ENCODE results near the gene PAFAH2. TPM values are rescaled to one million over a fixed set of nuclear protein-coding genes. Genes with fewer than 3 reads are reported as not detected.
A peak's percentile ranks its signal among the peaks of the same experiment; 100 is the strongest.

The PAFAH2 gene
- total and polyA plus RNA-seq, 2 of the 13 experiments (the other 11 are each of a cell fraction or from before 2014, with no cell fraction given), result 6.9 to 9.4 TPM

DNA sequence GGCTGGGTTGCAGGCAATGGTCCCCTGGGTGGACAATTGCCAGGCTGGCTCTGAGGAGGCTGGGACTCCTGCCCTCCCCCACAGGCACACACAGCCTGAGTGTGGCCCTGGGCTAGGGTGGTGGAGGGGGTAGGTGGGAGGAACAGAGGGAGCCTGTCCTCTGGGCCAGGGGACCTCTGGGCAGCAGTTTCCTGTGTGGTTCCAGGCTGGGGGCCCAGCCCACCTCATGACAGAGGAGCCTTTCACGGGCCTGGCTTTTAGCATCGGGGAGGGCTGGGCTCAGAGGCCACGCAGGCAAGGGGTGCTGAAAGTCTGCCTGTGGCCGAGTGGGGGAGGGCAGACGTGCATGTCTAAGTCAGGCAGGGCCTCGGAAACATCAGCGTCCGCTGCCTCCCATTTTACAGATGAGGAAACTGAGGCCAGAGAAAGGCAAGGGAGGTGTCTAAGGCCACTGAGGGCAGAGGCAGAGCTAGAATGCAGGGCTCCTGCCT is 30.7 kb upstream of the PAFAH2 start (continued):
- TF ChIP-seq, protein P1, sequence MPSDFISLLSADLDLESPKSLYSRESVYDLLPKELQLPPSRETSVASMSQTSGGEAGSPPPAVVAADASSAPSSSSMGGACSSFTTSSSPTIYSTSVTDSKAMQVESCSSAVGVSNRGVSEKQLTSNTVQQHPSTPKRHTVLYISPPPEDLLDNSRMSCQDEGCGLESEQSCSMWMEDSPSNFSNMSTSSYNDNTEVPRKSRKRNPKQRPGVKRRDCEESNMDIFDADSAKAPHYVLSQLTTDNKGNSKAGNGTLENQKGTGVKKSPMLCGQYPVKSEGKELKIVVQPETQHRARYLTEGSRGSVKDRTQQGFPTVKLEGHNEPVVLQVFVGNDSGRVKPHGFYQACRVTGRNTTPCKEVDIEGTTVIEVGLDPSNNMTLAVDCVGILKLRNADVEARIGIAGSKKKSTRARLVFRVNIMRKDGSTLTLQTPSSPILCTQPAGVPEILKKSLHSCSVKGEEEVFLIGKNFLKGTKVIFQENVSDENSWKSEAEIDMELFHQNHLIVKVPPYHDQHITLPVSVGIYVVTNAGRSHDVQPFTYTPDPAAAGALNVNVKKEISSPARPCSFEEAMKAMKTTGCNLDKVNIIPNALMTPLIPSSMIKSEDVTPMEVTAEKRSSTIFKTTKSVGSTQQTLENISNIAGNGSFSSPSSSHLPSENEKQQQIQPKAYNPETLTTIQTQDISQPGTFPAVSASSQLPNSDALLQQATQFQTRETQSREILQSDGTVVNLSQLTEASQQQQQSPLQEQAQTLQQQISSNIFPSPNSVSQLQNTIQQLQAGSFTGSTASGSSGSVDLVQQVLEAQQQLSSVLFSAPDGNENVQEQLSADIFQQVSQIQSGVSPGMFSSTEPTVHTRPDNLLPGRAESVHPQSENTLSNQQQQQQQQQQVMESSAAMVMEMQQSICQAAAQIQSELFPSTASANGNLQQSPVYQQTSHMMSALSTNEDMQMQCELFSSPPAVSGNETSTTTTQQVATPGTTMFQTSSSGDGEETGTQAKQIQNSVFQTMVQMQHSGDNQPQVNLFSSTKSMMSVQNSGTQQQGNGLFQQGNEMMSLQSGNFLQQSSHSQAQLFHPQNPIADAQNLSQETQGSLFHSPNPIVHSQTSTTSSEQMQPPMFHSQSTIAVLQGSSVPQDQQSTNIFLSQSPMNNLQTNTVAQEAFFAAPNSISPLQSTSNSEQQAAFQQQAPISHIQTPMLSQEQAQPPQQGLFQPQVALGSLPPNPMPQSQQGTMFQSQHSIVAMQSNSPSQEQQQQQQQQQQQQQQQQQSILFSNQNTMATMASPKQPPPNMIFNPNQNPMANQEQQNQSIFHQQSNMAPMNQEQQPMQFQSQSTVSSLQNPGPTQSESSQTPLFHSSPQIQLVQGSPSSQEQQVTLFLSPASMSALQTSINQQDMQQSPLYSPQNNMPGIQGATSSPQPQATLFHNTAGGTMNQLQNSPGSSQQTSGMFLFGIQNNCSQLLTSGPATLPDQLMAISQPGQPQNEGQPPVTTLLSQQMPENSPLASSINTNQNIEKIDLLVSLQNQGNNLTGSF (CRISPR knock-in tag; IDR thresholded peaks at IDR 0.05), result no peak
- TF ChIP-seq ZNF180 (CRISPR knock-in tag; IDR thresholded peaks at IDR 0.05; ENCODE audit: borderline replicate concordance, low read depth) (no peak), ZNF772 (CRISPR knock-in tag; IDR thresholded peaks at IDR 0.05) (no peak), ZNF468 (CRISPR knock-in tag; IDR thresholded peaks at IDR 0.05) (0 out of 2 replicates have a peak, but pooled peaks have one; percentile 39), SIX1 (CRISPR knock-in tag; IDR thresholded peaks at IDR 0.05; ENCODE audit: borderline replicate concordance) (no peak), ZNF225 (CRISPR knock-in tag; IDR thresholded peaks at IDR 0.05) (no peak), ZNF343 (CRISPR knock-in tag; IDR thresholded peaks at IDR 0.05) (no peak), ZBTB1 (CRISPR knock-in tag; IDR thresholded peaks at IDR 0.05; ENCODE audit: borderline replicate concordance) (no peak), ZMYM3 (CRISPR knock-in tag; IDR thresholded peaks at IDR 0.05) (peak; percentile 96), ZNF672 (CRISPR knock-in tag; IDR thresholded peaks at IDR 0.05) (no peak), SMAD3 (CRISPR knock-in tag; IDR thresholded peaks at IDR 0.05) (0 out of 2 replicates have a peak, but pooled peaks have one; percentile 23), ZNF614 (CRISPR knock-in tag; IDR thresholded peaks at IDR 0.05; ENCODE audit: borderline replicate concordance) (no peak), RBFOX2 (IDR thresholded peaks at IDR 0.05; ENCODE audit: low read depth, low read length) (no peak)
- TF ChIP-seq, protein P2, sequence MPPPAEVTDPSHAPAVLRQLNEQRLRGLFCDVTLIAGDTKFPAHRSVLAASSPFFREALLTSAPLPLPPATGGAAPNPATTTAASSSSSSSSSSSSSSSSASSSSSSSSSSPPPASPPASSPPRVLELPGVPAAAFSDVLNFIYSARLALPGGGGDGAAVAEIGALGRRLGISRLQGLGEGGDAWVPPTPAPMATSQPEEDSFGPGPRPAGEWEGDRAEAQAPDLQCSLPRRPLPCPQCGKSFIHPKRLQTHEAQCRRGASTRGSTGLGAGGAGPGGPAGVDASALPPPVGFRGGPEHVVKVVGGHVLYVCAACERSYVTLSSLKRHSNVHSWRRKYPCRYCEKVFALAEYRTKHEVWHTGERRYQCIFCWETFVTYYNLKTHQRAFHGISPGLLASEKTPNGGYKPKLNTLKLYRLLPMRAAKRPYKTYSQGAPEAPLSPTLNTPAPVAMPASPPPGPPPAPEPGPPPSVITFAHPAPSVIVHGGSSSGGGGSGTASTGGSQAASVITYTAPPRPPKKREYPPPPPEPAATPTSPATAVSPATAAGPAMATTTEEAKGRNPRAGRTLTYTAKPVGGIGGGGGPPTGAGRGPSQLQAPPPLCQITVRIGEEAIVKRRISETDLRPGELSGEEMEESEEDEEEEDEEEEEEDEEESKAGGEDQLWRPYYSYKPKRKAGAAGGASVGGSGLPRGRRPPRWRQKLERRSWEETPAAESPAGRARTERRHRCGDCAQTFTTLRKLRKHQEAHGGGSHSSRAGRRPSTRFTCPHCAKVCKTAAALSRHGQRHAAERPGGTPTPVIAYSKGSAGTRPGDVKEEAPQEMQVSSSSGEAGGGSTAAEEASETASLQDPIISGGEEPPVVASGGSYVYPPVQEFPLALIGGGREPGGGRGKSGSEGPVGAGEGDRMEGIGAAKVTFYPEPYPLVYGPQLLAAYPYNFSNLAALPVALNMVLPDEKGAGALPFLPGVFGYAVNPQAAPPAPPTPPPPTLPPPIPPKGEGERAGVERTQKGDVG (CRISPR knock-in tag; IDR thresholded peaks at IDR 0.05; ENCODE audit: borderline replicate concordance), result no peak
- TF ChIP-seq, protein P3, sequence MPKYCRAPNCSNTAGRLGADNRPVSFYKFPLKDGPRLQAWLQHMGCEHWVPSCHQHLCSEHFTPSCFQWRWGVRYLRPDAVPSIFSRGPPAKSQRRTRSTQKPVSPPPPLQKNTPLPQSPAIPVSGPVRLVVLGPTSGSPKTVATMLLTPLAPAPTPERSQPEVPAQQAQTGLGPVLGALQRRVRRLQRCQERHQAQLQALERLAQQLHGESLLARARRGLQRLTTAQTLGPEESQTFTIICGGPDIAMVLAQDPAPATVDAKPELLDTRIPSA (CRISPR knock-in tag; IDR thresholded peaks at IDR 0.05; ENCODE audit: borderline replicate concordance), result no peak
- TF ChIP-seq, protein P4, sequence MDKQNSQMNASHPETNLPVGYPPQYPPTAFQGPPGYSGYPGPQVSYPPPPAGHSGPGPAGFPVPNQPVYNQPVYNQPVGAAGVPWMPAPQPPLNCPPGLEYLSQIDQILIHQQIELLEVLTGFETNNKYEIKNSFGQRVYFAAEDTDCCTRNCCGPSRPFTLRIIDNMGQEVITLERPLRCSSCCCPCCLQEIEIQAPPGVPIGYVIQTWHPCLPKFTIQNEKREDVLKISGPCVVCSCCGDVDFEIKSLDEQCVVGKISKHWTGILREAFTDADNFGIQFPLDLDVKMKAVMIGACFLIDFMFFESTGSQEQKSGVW (CRISPR knock-in tag; IDR thresholded peaks at IDR 0.05; ENCODE audit: borderline replicate concordance), result no peak
- TF ChIP-seq, protein P5, sequence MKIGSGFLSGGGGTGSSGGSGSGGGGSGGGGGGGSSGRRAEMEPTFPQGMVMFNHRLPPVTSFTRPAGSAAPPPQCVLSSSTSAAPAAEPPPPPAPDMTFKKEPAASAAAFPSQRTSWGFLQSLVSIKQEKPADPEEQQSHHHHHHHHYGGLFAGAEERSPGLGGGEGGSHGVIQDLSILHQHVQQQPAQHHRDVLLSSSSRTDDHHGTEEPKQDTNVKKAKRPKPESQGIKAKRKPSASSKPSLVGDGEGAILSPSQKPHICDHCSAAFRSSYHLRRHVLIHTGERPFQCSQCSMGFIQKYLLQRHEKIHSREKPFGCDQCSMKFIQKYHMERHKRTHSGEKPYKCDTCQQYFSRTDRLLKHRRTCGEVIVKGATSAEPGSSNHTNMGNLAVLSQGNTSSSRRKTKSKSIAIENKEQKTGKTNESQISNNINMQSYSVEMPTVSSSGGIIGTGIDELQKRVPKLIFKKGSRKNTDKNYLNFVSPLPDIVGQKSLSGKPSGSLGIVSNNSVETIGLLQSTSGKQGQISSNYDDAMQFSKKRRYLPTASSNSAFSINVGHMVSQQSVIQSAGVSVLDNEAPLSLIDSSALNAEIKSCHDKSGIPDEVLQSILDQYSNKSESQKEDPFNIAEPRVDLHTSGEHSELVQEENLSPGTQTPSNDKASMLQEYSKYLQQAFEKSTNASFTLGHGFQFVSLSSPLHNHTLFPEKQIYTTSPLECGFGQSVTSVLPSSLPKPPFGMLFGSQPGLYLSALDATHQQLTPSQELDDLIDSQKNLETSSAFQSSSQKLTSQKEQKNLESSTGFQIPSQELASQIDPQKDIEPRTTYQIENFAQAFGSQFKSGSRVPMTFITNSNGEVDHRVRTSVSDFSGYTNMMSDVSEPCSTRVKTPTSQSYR (CRISPR knock-in tag; IDR thresholded peaks at IDR 0.05; ENCODE audit: borderline replicate concordance), result peak; percentile 96; the same call in 1 of the 2 replicates
